Ishikawa (cell line): ENCODE results near the gene STAG1.

Experiments used
- CEBPB ChIP-seq: IDR thresholded peaks from 2 replicates; pipeline ENCODE4 v1.6.1; 2012
- CREB1 ChIP-seq: IDR thresholded peaks from 2 replicates; pipeline ENCODE4 v1.6.1; 2012; ENCODE audit warnings: low read depth
- EGR1 ChIP-seq: IDR thresholded peaks from 2 replicates; pipeline ENCODE4 v1.6.1; 2012
- EP300 ChIP-seq: IDR thresholded peaks from 2 replicates; pipeline ENCODE4 v1.6.1; 2012; ENCODE audit warnings: borderline replicate concordance
- FOXM1 ChIP-seq: IDR thresholded peaks from 2 replicates; pipeline ENCODE4 v1.6.1; 2012; ENCODE audit warnings: low read depth, borderline replicate concordance
- NFIC ChIP-seq: IDR thresholded peaks from 2 replicates; pipeline ENCODE4 v1.6.1; 2012
- RAD21 ChIP-seq: IDR thresholded peaks from 2 replicates; pipeline ENCODE4 v1.6.1; 2012; ENCODE audit warnings: low read depth
- REST ChIP-seq: IDR thresholded peaks from 2 replicates; pipeline ENCODE4 v1.6.1; 2012; ENCODE audit warnings: low read depth, mild to moderate bottlenecking
- TAF1 ChIP-seq: IDR thresholded peaks from 2 replicates; pipeline ENCODE4 v1.6.1; 2012; ENCODE audit warnings: low read depth, mild to moderate bottlenecking
- TCF12 ChIP-seq: IDR thresholded peaks from 2 replicates; pipeline ENCODE4 v1.6.1; 2012; ENCODE audit warnings: low read depth
- TEAD4 ChIP-seq: IDR thresholded peaks from 2 replicates; pipeline ENCODE4 v1.6.1; 2012
- YY1 ChIP-seq: IDR thresholded peaks from 2 replicates; pipeline ENCODE4 v1.6.1; 2012; ENCODE audit warnings: low read depth
- ZBTB7A ChIP-seq: IDR thresholded peaks from 2 replicates; pipeline ENCODE4 v1.6.1; 2012; ENCODE audit warnings: low read depth
- TF ChIP-seq, protein P1 (sequence below): IDR thresholded peaks from 2 replicates; pipeline ENCODE4 v1.6.1; 2012
- TF ChIP-seq, protein P2 (sequence below): IDR thresholded peaks from 2 replicates; pipeline ENCODE4 v1.6.1; 2012

STAG1 gene

DNA sequence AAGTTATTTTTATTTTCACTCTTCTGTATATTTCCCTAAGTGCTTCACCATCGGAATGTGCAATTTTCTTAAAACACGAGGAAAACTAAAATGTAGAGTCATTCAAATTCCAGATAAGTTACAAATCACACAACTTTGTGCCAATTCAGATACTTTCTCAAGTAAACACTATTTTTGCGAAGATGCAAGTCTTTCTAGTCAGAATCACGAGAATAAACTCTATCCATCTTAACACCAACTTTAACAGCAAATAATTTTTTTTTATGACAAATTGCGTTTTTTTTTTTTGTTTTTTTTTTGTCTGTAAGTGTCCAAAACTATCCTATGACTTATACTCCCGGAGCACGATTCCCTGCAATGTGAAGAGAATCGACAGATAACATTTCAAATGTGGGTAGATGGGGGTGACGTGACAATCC lies 1.3 kb downstream of the STAG1 start:
- TF ChIP-seq TCF12, result no peak
- TF ChIP-seq TAF1, result no peak
- TF ChIP-seq FOXM1, result no peak
- no peak for TF ChIP-seq ZBTB7A
- TF ChIP-seq YY1, result no peak
- TF ChIP-seq REST, result no peak
- TF ChIP-seq CEBPB, result no peak
- no peak for TF ChIP-seq EGR1
- TF ChIP-seq, protein P1, sequence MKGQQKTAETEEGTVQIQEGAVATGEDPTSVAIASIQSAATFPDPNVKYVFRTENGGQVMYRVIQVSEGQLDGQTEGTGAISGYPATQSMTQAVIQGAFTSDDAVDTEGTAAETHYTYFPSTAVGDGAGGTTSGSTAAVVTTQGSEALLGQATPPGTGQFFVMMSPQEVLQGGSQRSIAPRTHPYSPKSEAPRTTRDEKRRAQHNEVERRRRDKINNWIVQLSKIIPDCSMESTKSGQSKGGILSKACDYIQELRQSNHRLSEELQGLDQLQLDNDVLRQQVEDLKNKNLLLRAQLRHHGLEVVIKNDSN, result no peak
- no peak for TF ChIP-seq TEAD4
- TF ChIP-seq EP300, result no peak
- no peak for TF ChIP-seq NFIC
- no peak for TF ChIP-seq CREB1
- no peak for TF ChIP-seq RAD21
- TF ChIP-seq, protein P2, sequence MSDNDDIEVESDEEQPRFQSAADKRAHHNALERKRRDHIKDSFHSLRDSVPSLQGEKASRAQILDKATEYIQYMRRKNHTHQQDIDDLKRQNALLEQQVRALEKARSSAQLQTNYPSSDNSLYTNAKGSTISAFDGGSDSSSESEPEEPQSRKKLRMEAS, result no peak

GRCh38 chr3:136750209-136750896 lies 1.8 kb downstream of the STAG1 start:
- TF ChIP-seq RAD21 (no peak), ZBTB7A (no peak), FOXM1 (no peak), REST (no peak), TEAD4 (no peak), EGR1 (no peak)
- TF ChIP-seq, protein P2, result no peak
- TF ChIP-seq, protein P1, result no peak

- TF ChIP-seq TEAD4 (no peak), REST (no peak), RAD21 (no peak), NFIC (no peak), YY1 (no peak), EP300 (no peak), ZBTB7A (no peak), EGR1 (no peak), TAF1 (no peak), CEBPB (no peak), CREB1 (no peak), FOXM1 (no peak), TCF12 (no peak)
- TF ChIP-seq, protein P2, result no peak
- TF ChIP-seq, protein P1, result no peak
Observed at GRCh38 chr3:136749091-136749490, 3.1 kb downstream of the STAG1 start.

DNA sequence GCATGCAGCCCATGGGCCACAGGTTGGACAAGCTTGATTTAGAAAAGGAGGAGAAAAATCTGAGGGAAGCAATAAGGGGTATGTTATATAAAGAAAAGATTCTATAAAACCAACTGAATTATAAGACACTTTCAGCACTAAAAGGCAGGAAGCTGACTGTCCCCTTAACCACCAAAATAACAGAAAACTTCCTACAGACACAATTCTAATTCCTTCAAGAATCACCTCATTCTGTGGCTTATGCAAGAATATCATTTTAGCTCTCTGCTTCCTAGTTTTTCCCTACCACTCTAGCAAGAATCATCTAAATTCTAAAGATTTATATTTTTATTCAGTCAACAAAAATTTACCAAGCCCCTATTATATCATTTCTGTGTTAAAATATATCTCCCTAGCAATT lies 6.3 kb downstream of the STAG1 start:
- TF ChIP-seq NFIC (no peak), FOXM1 (no peak), CREB1 (no peak), TEAD4 (no peak), RAD21 (no peak), TCF12 (no peak), TAF1 (no peak), ZBTB7A (no peak)
- TF ChIP-seq, protein P2, result no peak
- TF ChIP-seq, protein P1, result no peak
